Suprapubic skin (tissue), 4 donors: ENCODE data around the gene TAOK1.

Experiments used
- EP300 ChIP-seq: sonication (generic); formaldehyde crosslinking; IDR thresholded peaks from one replicate; pipeline ENCODE4 v1.6.1; 2017; ENCODE audit warnings: antibody characterized with exemption
- POLR2A ChIP-seq, 2 donors: fragments of 450-650 bp; IDR thresholded peaks; one replicate each; pipeline ENCODE4 v1.6.1; 2017; ENCODE audit warnings: antibody characterized with exemption in 2 of 2, mild to moderate bottlenecking in 2 of 2, moderate library complexity in 2 of 2
- POLR2AphosphoS5 ChIP-seq, 3 donors: sonication (generic); formaldehyde crosslinking; IDR thresholded peaks; one replicate each; pipeline ENCODE4 v1.6.1; 2017; ENCODE audit warnings: antibody characterized with exemption in 3 of 3
- TF ChIP-seq, protein P1 (sequence below), 2 donors: fragments of 200-600 bp in 1 of 2; fragments of 450-650 bp in 1 of 2; sonication (generic) in 1 of 2; IDR thresholded peaks; one replicate each; pipeline ENCODE4 v1.5.1; 2016 to 2019; ENCODE audit warnings: antibody characterized with exemption in 2 of 2, mild to moderate bottlenecking in 1 of 2, moderate library complexity in 1 of 2

DNA sequence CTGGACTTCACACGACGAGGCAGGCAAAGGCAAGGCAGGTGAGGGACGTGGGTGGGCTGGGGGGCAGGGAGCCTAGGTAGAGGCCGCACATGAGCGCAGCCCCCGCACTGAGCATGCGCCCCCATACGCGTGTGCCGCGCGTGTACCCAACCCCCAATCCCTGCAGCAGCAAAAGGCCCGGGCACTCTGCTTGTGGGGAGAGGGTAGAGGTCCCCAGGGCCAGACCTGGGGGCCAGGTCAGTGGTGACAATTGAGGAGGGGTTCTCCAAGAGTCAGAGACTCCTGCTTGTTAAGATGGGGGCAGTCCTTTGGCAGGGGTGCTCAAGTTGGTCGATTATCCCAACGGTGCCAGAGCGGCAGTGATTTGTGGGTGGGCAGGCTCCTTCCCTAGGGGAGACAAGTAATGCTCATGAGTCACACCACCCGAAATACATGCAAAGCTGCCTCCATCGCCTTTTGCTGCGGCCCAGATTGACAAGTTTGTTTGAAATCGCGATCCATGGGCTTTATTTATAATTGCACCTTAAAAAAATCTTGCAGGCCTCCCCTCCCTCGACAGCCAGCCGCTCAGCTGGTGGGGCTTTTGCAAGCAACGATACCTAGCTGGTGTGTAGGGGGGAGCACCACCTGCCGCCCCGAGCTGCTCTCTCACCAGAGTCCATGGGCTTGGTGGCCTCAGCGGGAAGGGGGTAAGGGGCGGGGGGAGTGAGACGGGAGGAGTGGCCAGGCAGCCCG, 200.4 kb downstream of the TAOK1 start:
- TF ChIP-seq POLR2AphosphoS5 (IDR thresholded peaks at IDR 0.05) (no peak), POLR2A (IDR thresholded peaks at IDR 0.05) (no peak), EP300 (no peak)
- TF ChIP-seq, protein P1, sequence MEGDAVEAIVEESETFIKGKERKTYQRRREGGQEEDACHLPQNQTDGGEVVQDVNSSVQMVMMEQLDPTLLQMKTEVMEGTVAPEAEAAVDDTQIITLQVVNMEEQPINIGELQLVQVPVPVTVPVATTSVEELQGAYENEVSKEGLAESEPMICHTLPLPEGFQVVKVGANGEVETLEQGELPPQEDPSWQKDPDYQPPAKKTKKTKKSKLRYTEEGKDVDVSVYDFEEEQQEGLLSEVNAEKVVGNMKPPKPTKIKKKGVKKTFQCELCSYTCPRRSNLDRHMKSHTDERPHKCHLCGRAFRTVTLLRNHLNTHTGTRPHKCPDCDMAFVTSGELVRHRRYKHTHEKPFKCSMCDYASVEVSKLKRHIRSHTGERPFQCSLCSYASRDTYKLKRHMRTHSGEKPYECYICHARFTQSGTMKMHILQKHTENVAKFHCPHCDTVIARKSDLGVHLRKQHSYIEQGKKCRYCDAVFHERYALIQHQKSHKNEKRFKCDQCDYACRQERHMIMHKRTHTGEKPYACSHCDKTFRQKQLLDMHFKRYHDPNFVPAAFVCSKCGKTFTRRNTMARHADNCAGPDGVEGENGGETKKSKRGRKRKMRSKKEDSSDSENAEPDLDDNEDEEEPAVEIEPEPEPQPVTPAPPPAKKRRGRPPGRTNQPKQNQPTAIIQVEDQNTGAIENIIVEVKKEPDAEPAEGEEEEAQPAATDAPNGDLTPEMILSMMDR (IDR thresholded peaks at IDR 0.05): no peak
